Fibroblast of lung (primary cell): ENCODE results near the gene ASXL1. TPM values are rescaled to one million over a fixed set of nuclear protein-coding genes. Genes with fewer than 3 reads are reported as not detected.

Source experiments
- DNase-seq, 2 donors: peaks; one replicate each; pipeline versions ENCODE4 v3.0.0 to v3.0.0-alpha.2; 2010; ENCODE audit warnings: low read depth in 2 of 2
- H2AFZ ChIP-seq: 2 replicates; pipeline ENCODE4 v1.5.1; 2012; ENCODE audit warnings: low read length, control low read depth, inconsistent platforms
- H3K27ac ChIP-seq: 2 replicates; pipeline ENCODE4 v1.5.1; 2011; ENCODE audit warnings: low read length, control low read depth; ENCODE audit not compliant: insufficient read depth
- H3K27me3 ChIP-seq: 2 replicates; pipeline ENCODE4 v1.5.1; 2011; ENCODE audit warnings: mild to moderate bottlenecking, low read length; ENCODE audit not compliant: control insufficient read depth, insufficient read depth
- H3K36me3 ChIP-seq: 2 replicates; pipeline ENCODE4 v1.5.1; 2011; ENCODE audit warnings: low read length; ENCODE audit not compliant: control insufficient read depth, insufficient read depth
- H3K4me1 ChIP-seq: 2 replicates; pipeline ENCODE4 v1.5.1; 2011; ENCODE audit warnings: low read length; ENCODE audit not compliant: control insufficient read depth, insufficient read depth; ENCODE audit errors: extremely low read depth
- H3K4me2 ChIP-seq: 2 replicates; pipeline ENCODE4 v1.5.1; 2011; ENCODE audit warnings: low read length, control low read depth; ENCODE audit not compliant: insufficient read depth; ENCODE audit errors: extremely low read depth
- H3K4me3 ChIP-seq, 4 experiments: fragments of 200-600 bp in 1 of 4; sonication (generic) in 1 of 4; replicated peaks in 1 of 4; 2 replicates each; pipeline ENCODE4 v1.5.1; 2011 to 2016; ENCODE audit warnings: low read length in 4 of 4, low read depth in 3 of 4, mild to moderate bottlenecking in 3 of 4, control low read depth in 2 of 4, inconsistent platforms in 1 of 4, mixed read lengths in 1 of 4; ENCODE audit not compliant: insufficient read depth in 1 of 4; ENCODE audit errors: control extremely low read depth in 1 of 4
- H3K79me2 ChIP-seq: 2 replicates; pipeline ENCODE4 v1.5.1; 2012; ENCODE audit warnings: mild to moderate bottlenecking, low read length, inconsistent platforms; ENCODE audit not compliant: control insufficient read depth, insufficient read depth
- H3K9ac ChIP-seq: 2 replicates; pipeline ENCODE4 v1.5.1; 2011; ENCODE audit warnings: mild to moderate bottlenecking, low read length, control low read depth; ENCODE audit not compliant: insufficient read depth
- H3K9me3 ChIP-seq: 2 replicates; pipeline ENCODE4 v1.5.1; 2012; ENCODE audit warnings: low read depth, low read length; ENCODE audit not compliant: control insufficient read depth, insufficient read depth
- H4K20me1 ChIP-seq: 2 replicates; pipeline ENCODE4 v1.5.1; 2011; ENCODE audit warnings: low read length; ENCODE audit not compliant: control insufficient read depth, insufficient read depth; ENCODE audit errors: extremely low read depth
- CTCF ChIP-seq, 2 donors: IDR thresholded peaks in 1 of 2; conservative IDR thresholded peaks in 1 of 2; 1 replicate in 1 of 2; 2 replicates in 1 of 2; pipeline ENCODE4 v1.5.1; 2011 to 2012; ENCODE audit warnings: low read length in 2 of 2, control low read depth in 1 of 2, inconsistent platforms in 1 of 2, low read depth in 1 of 2, mild to moderate bottlenecking in 1 of 2
- EZH2 ChIP-seq: IDR thresholded peaks from 2 replicates; pipeline ENCODE4 v1.5.1; 2012; ENCODE audit warnings: low read length, control low read depth, mild to moderate bottlenecking; ENCODE audit errors: missing control alignments
- polyA plus RNA-seq, 2 donors: library from polyadenylated mRNA; depleted of rRNA in 1 of 2; stranded (reverse) in 1 of 2; unstranded in 1 of 2; fragments of >200 nt; gene quantifications; 2 replicates each; pipeline ENCODE4 v1.2.1, GENCODE V29; 2011 to 2012; ENCODE audit warnings: missing spikeins in 1 of 2
- total RNA-seq: library from RNA; depleted of rRNA; stranded (reverse); fragments of >200 nt; gene quantifications from 2 replicates; pipeline ENCODE4 v1.2.1, GENCODE V29; 2014

The ASXL1 gene
- total and polyA plus RNA-seq, 2 donors (not counting 1 experiment from before 2014, with no cell fraction given): 38.0 to 41.1 TPM

GRCh38 chr20:32433311-32434021, 75.3 kb downstream of the ASXL1 start:
- H3K4me1 ChIP-seq: peaks cover 3% of the 10 kb centered on the region
- TF ChIP-seq EZH2: no peak
- TF ChIP-seq CTCF (conservative IDR thresholded peaks at IDR 0.05 in 1 of 2, IDR thresholded peaks at IDR 0.05 in 1 of 2; ENCODE audit: low read depth in 1 of 2, low read length in 2 of 2): no peak
- no peak overlapping the region for H3K4me2 ChIP-seq
- peaks cover 48% of the 10 kb centered on the region for H3K36me3 ChIP-seq
- no peaks in the 10 kb centered on the region for H4K20me1 ChIP-seq
- no peak overlapping the region for H3K27ac ChIP-seq
- no peaks in the 10 kb centered on the region for H3K27me3 ChIP-seq
- no peaks in the 10 kb centered on the region for H3K79me2 ChIP-seq
- H3K4me3 ChIP-seq: no peak overlapping the region
- H2AFZ ChIP-seq: no peak overlapping the region
- H3K9ac ChIP-seq: no peak overlapping the region
- H3K9me3 ChIP-seq: no peaks in the 10 kb centered on the region
- no peak for DNase-seq

- DNase-seq: no peak
- H3K36me3 ChIP-seq: peaks cover 45% of the 10 kb centered on the region
- H3K4me3 ChIP-seq: no peak overlapping the region
- no peaks in the 10 kb centered on the region for H3K27me3 ChIP-seq
- no peak overlapping the region for H3K4me2 ChIP-seq
- H3K27ac ChIP-seq: no peak overlapping the region
- H2AFZ ChIP-seq: no peak overlapping the region
- no peaks in the 10 kb centered on the region for H3K9me3 ChIP-seq
- H3K79me2 ChIP-seq: no peaks in the 10 kb centered on the region
- TF ChIP-seq CTCF (conservative IDR thresholded peaks at IDR 0.05 in 1 of 2, IDR thresholded peaks at IDR 0.05 in 1 of 2; ENCODE audit: low read depth in 1 of 2, low read length in 2 of 2) (no peak), EZH2 (no peak)
- no peaks in the 10 kb centered on the region for H4K20me1 ChIP-seq
- no peak overlapping the region for H3K9ac ChIP-seq
- H3K4me1 ChIP-seq: peaks cover 7% of the 10 kb centered on the region
These were observed 76.3 kb downstream of the ASXL1 start for GRCh38 chr20:32434434-32434833.

- no peaks in the 10 kb centered on the region for H3K79me2 ChIP-seq
- TF ChIP-seq EZH2 (no peak), CTCF (conservative IDR thresholded peaks at IDR 0.05 in 1 of 2, IDR thresholded peaks at IDR 0.05 in 1 of 2; ENCODE audit: low read depth in 1 of 2, low read length in 2 of 2) (no peak)
- no peaks in the 10 kb centered on the region for H4K20me1 ChIP-seq
- no peak overlapping the region for H3K4me3 ChIP-seq
- H3K36me3 ChIP-seq: peaks cover 41% of the 10 kb centered on the region
- H3K4me1 ChIP-seq: peaks cover 8% of the 10 kb centered on the region
- H3K9me3 ChIP-seq: no peaks in the 10 kb centered on the region
- no peak overlapping the region for H3K4me2 ChIP-seq
- no peaks in the 10 kb centered on the region for H3K27me3 ChIP-seq
- no peak for DNase-seq
- H3K9ac ChIP-seq: no peak overlapping the region
- no peak overlapping the region for H2AFZ ChIP-seq
- H3K27ac ChIP-seq: no peak overlapping the region
These were observed 77.4 kb downstream of the ASXL1 start for GRCh38 chr20:32435449-32436107.
